BE2C (cell line): ENCODE measurements around the gene FBXL5.

Experiments used
- DNase-seq: peaks from one replicate; pipeline ENCODE4 v3.0.0-alpha.2; 2020
- H3K27me3 ChIP-seq: fragments of 250-450 bp; sonication (Bioruptor Pico); 2 replicates; pipeline ENCODE4 v1.5.1; 2020; ENCODE audit warnings: mild to moderate bottlenecking
- H3K36me3 ChIP-seq: fragments of 250-450 bp; sonication (Bioruptor Pico); 2 replicates; pipeline ENCODE4 v1.5.1; 2020; ENCODE audit warnings: mild to moderate bottlenecking
- H3K4me1 ChIP-seq: fragments of 250-450 bp; sonication (Bioruptor Pico); 2 replicates; pipeline ENCODE4 v1.5.1; 2020
- H3K4me3 ChIP-seq: 2 replicates; pipeline ENCODE4 v1.5.1; 2011; ENCODE audit warnings: low read depth, low read length
- H3K9me3 ChIP-seq: fragments of 250-450 bp; sonication (Bioruptor Pico); 2 replicates; pipeline ENCODE4 v1.5.1; 2020
- TF ChIP-seq, protein P1 (sequence below): IDR thresholded peaks from 2 replicates; pipeline ENCODE4 v1.5.1; 2012; ENCODE audit warnings: mild to moderate bottlenecking, low read depth, low read length

Gene FBXL5

DNA sequence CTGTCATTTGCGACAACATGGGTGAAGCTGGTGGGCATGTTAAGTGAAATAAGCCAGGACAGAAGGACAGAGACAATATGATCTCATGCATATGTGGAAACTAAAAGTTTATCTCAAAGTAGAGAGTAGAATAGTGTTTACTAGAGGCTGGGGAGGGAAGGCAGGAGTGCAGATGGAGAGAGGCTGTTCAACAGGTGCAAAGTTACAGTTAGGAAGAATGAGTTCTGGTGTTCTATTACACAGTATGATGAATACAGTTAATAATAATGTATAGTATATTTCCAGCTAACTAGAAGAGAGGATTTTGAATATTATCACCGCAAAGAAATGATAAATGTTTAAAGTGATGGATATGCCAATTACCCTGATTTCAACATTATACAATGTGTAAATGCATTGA, 69.8 kb downstream of the FBXL5 start:
- TF ChIP-seq, protein P1, sequence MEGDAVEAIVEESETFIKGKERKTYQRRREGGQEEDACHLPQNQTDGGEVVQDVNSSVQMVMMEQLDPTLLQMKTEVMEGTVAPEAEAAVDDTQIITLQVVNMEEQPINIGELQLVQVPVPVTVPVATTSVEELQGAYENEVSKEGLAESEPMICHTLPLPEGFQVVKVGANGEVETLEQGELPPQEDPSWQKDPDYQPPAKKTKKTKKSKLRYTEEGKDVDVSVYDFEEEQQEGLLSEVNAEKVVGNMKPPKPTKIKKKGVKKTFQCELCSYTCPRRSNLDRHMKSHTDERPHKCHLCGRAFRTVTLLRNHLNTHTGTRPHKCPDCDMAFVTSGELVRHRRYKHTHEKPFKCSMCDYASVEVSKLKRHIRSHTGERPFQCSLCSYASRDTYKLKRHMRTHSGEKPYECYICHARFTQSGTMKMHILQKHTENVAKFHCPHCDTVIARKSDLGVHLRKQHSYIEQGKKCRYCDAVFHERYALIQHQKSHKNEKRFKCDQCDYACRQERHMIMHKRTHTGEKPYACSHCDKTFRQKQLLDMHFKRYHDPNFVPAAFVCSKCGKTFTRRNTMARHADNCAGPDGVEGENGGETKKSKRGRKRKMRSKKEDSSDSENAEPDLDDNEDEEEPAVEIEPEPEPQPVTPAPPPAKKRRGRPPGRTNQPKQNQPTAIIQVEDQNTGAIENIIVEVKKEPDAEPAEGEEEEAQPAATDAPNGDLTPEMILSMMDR = no peak
- Histone ChIP-seq H3K9me3 (no peaks in the 10 kb centered on the region), H3K27me3 (no peaks in the 10 kb centered on the region), H3K36me3 (peaks cover 8% of the 10 kb centered on the region; the same call in 1 of the 2 replicates), H3K4me1 (no peaks in the 10 kb centered on the region), H3K4me3 (no peak overlapping the region)
- DNase-seq = no peak

DNA sequence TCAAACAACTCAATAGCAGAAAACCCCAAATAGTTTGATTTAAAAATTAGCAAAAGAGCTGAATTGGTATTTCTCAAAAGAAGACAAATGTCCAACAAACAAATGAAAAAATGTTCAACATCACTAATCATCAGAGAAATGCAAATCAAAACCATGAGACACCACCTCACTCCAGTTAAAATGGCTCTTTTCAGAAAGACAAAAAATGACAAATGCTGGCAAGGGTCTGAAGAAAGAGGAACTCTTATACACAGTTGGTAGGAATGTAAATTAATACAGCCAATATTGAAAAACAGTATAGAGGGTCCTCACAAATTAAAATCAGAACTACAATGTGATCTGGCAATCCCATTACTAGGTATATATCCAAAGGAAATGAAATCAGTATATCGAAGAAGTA, 70.4 kb downstream of the FBXL5 start:
- no peak for DNase-seq
- TF ChIP-seq, protein P1 = no peak
- Histone ChIP-seq H3K4me1 (no peaks in the 10 kb centered on the region), H3K9me3 (no peaks in the 10 kb centered on the region), H3K36me3 (peaks cover 10% of the 10 kb centered on the region), H3K4me3 (no peak overlapping the region), H3K27me3 (no peaks in the 10 kb centered on the region)

DNA sequence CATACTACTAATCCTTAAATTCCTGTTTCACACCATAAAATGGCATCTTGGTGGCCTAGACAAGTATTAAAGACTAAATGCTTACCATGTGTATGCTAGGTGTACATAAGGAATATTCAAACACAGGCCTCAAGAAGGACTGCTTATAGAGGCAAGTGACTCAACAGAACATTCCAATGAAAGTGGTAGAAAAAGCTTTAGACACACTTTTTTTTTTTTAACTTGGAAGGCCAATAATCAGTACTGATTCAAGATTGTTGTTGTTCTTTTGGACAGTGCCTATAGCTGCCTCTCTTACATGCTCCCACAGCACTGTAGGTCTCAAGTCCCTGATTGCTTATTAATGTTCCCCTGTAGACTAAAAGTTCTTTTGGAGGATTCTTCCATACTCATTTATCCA, 77.6 kb downstream of the FBXL5 start:
- TF ChIP-seq, protein P1 = no peak
- no peak for DNase-seq
- H3K36me3 ChIP-seq = peaks cover 16% of the 10 kb centered on the region
- H3K4me3 ChIP-seq = no peak overlapping the region
- no peaks in the 10 kb centered on the region for H3K4me1 ChIP-seq
- H3K27me3 ChIP-seq = no peaks in the 10 kb centered on the region
- no peaks in the 10 kb centered on the region for H3K9me3 ChIP-seq

DNA sequence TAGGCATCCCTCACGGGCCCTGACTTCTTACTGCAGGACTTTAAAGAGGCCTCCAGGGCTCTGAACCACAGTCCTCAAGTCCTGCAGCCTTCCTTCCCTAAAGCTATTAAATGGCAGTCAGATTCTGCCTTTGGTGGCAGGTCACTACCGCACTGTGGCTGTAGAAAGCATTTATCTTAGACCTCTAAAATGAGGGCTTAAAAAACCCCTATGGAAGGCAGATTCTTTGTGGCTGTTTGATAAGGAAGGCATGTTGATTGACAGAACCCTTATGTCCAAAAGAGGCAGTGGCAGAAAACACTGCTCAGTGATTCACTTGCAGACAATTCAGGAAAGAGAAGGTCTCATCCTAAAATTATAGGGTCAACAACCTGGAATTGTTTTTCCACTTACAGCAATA, 79.2 kb downstream of the FBXL5 start:
- Histone ChIP-seq H3K36me3 (peaks cover 11% of the 10 kb centered on the region), H3K4me3 (no peak overlapping the region), H3K4me1 (no peaks in the 10 kb centered on the region), H3K27me3 (no peaks in the 10 kb centered on the region), H3K9me3 (no peaks in the 10 kb centered on the region)
- DNase-seq = no peak
- TF ChIP-seq, protein P1 = no peak

DNA sequence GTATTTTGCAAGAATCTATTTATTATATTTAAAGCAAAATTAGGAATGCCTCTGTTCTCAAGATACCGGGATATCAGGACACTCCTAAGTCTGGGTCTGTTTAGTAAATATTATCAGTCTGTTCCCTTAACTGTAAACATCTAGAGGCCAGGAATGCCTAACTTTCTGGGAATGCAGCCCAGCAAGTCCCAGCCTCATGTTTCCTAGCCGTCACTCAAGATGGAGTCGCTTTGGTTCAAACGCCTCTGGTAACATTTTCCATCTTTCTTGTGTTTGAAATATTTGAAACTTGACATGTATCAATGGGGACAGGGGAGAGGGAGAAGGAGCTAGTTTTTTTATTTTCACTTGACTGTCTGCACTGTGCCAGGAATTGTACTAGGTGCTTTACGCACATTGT, 85.4 kb downstream of the FBXL5 start:
- TF ChIP-seq, protein P1 = no peak
- peaks cover 28% of the 10 kb centered on the region for H3K36me3 ChIP-seq
- DNase-seq = no peak
- no peak overlapping the region for H3K4me3 ChIP-seq
- H3K9me3 ChIP-seq = no peaks in the 10 kb centered on the region
- no peaks in the 10 kb centered on the region for H3K27me3 ChIP-seq
- H3K4me1 ChIP-seq = no peaks in the 10 kb centered on the region

DNA sequence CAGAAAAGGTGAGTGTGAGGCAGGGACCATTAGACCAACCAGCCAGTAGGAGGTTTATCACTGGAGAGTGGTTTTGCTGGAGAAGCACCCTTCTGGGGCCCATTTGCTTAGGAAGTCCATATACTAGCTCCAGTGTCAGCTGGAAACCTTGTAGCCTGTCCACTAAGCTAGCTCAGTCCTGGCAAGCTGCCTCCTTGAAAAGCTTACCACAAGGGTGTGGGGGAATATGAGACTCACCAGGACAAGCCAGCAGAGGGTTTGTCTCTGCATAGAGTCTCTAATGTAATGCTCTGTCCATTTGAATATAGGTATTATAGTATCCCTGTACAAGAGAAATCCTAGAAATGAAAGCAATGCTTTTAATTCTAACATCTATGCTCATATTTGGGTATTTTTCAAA, 86.3 kb downstream of the FBXL5 start:
- Histone ChIP-seq H3K36me3 (peaks cover 29% of the 10 kb centered on the region), H3K4me1 (no peaks in the 10 kb centered on the region), H3K27me3 (no peaks in the 10 kb centered on the region), H3K9me3 (no peaks in the 10 kb centered on the region), H3K4me3 (no peak overlapping the region)
- TF ChIP-seq, protein P1 = no peak
- no peak for DNase-seq
